ENCODE measurements around the gene STAU1.
"Not testable (repeated sequence)": the region's sequence is repeated elsewhere in the genome, so short reads cannot be mapped to it uniquely, and the experiment has no call there.

STAU1 gene

GRCh38 chr20:49091762-49092161 is 96.4 kb downstream of the STAU1 start:
- Histone ChIP-seq H3K36me3 (ENCODE audit: insufficient read depth) (peaks cover 35% of the 10 kb centered on the region; the same call in 1 of the 2 replicates), H3K4me1 (ENCODE audit: low read depth, poor library complexity, severe bottlenecking) (no peaks in the 10 kb centered on the region), H3K79me2 (ENCODE audit: insufficient read depth, low read depth) (no peaks in the 10 kb centered on the region; the same call in 1 of the 2 replicates), H3K9ac (no peak overlapping the region), H4K20me1 (ENCODE audit: insufficient read depth) (no peaks in the 10 kb centered on the region), H2AFZ (ENCODE audit: low read depth) (no peak overlapping the region), H3K27me3 (ENCODE audit: insufficient read depth, low read depth) (no peaks in the 10 kb centered on the region), H3K4me3 (IDR thresholded peaks at IDR 0.05; ENCODE audit: insufficient read depth, low read depth, low read length) (no peak overlapping the region), H3K27ac (no peak overlapping the region), H3K4me2 (no peak overlapping the region)
- TF ChIP-seq CTCF (conservative IDR thresholded peaks at IDR 0.05; ENCODE audit: low read depth, low read length), result no peak

GRCh38 chr20:49091104-49091503 is 97.0 kb downstream of the STAU1 start:
- Histone ChIP-seq H3K79me2 (ENCODE audit: insufficient read depth, low read depth) (no peaks in the 10 kb centered on the region; the same call in 1 of the 2 replicates), H3K4me1 (ENCODE audit: low read depth, poor library complexity, severe bottlenecking) (no peaks in the 10 kb centered on the region), H4K20me1 (ENCODE audit: insufficient read depth) (no peaks in the 10 kb centered on the region), H2AFZ (ENCODE audit: low read depth) (no peak overlapping the region), H3K4me3 (IDR thresholded peaks at IDR 0.05; ENCODE audit: insufficient read depth, low read depth, low read length) (no peak overlapping the region), H3K27ac (no peak overlapping the region), H3K36me3 (ENCODE audit: insufficient read depth) (peaks cover 37% of the 10 kb centered on the region; the same call in 1 of the 2 replicates), H3K4me2 (no peak overlapping the region), H3K9ac (no peak overlapping the region), H3K27me3 (ENCODE audit: insufficient read depth, low read depth) (no peaks in the 10 kb centered on the region)
- no peak for TF ChIP-seq CTCF (conservative IDR thresholded peaks at IDR 0.05; ENCODE audit: low read depth, low read length)

- not testable (repeated sequence) for H3K9ac ChIP-seq; H2AFZ ChIP-seq (ENCODE audit: low read depth); H3K4me2 ChIP-seq; H4K20me1 ChIP-seq (ENCODE audit: insufficient read depth); H3K27me3 ChIP-seq (ENCODE audit: insufficient read depth, low read depth); H3K27ac ChIP-seq; H3K4me3 ChIP-seq (IDR thresholded peaks at IDR 0.05; ENCODE audit: insufficient read depth, low read depth, low read length)
- Histone ChIP-seq H3K36me3 (ENCODE audit: insufficient read depth) (peaks cover 49% of the 10 kb centered on the region; the same call in 1 of the 2 replicates), H3K4me1 (ENCODE audit: low read depth, poor library complexity, severe bottlenecking) (peaks cover 12% of the 10 kb centered on the region), H3K79me2 (ENCODE audit: insufficient read depth, low read depth) (peaks cover 11% of the 10 kb centered on the region)
These were observed 105.8 kb downstream of the STAU1 start for GRCh38 chr20:49082295-49082694.

GRCh38 chr20:49078310-49078709 is 109.8 kb downstream of the STAU1 start:
- TF ChIP-seq CTCF (conservative IDR thresholded peaks at IDR 0.05; ENCODE audit: low read depth, low read length), result no peak
- Histone ChIP-seq H3K4me2 (no peak overlapping the region), H3K27ac (no peak overlapping the region)

GRCh38 chr20:49074521-49074920 is 113.6 kb downstream of the STAU1 start:
- Histone ChIP-seq H3K27me3 (ENCODE audit: insufficient read depth, low read depth) (no peaks in the 10 kb centered on the region), H3K27ac (no peak overlapping the region), H3K4me1 (ENCODE audit: low read depth, poor library complexity, severe bottlenecking) (peaks cover 12% of the 10 kb centered on the region), H3K4me3 (IDR thresholded peaks at IDR 0.05; ENCODE audit: insufficient read depth, low read depth, low read length) (no peak overlapping the region), H3K79me2 (ENCODE audit: insufficient read depth, low read depth) (peaks cover 24% of the 10 kb centered on the region), H3K4me2 (no peak overlapping the region), H4K20me1 (ENCODE audit: insufficient read depth) (no peaks in the 10 kb centered on the region), H3K36me3 (ENCODE audit: insufficient read depth) (peaks cover 46% of the 10 kb centered on the region; the same call in 1 of the 2 replicates), H2AFZ (ENCODE audit: low read depth) (no peak overlapping the region), H3K9ac (no peak overlapping the region)
- no peak for TF ChIP-seq CTCF (conservative IDR thresholded peaks at IDR 0.05; ENCODE audit: low read depth, low read length)

More at GRCh38 chr20:49078310-49078709, 109.8 kb downstream of the STAU1 start:
- no peak overlapping the region for H3K4me3 ChIP-seq (IDR thresholded peaks at IDR 0.05; ENCODE audit: insufficient read depth, low read depth, low read length)
- H3K27me3 ChIP-seq (ENCODE audit: insufficient read depth, low read depth), result no peaks in the 10 kb centered on the region
- peaks cover 53% of the 10 kb centered on the region; the same call in 1 of the 2 replicates for H3K36me3 ChIP-seq (ENCODE audit: insufficient read depth)
- H2AFZ ChIP-seq (ENCODE audit: low read depth), result no peak overlapping the region
- H3K9ac ChIP-seq, result no peak overlapping the region
- H3K4me1 ChIP-seq (ENCODE audit: low read depth, poor library complexity, severe bottlenecking), result peaks cover 12% of the 10 kb centered on the region
- H4K20me1 ChIP-seq (ENCODE audit: insufficient read depth), result no peaks in the 10 kb centered on the region
- peaks cover 29% of the 10 kb centered on the region for H3K79me2 ChIP-seq (ENCODE audit: insufficient read depth, low read depth)
